ENCODE measurements around the gene PRUNE2. TPM values are rescaled to one million over a fixed set of nuclear protein-coding genes. Genes with fewer than 3 reads are reported as not detected.

PRUNE2 gene
- polyA plus RNA-seq, 4 donors = 9.0 to 16.3 (median 11.1) TPM

DNA sequence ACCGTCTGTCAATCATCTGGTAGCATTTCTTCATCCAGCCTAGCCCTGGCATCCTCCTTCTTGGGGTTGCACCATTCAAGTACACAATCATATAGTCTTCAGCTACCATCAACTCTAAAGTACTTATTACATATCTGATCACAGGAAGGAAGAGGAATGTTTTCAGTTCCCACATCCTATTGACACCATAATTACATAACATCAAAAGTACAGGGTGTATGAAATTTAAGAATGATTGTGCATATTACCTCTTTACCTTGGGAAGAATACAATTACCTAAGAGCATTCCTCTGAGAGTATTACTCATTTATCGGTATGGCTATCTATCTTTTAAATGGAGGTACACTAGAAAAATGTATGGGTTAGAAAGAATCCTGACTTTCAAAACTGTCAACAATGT is 268.5 kb downstream of the PRUNE2 start:
- no peak for DNase-seq (ENCODE audit: low read depth in 4 of 4, low spot score in 2 of 4)

- DNase-seq (ENCODE audit: low read depth in 4 of 4, low spot score in 2 of 4) = no peak
These were observed 271.4 kb downstream of the PRUNE2 start for GRCh38 chr9:76634356-76635054.

DNA sequence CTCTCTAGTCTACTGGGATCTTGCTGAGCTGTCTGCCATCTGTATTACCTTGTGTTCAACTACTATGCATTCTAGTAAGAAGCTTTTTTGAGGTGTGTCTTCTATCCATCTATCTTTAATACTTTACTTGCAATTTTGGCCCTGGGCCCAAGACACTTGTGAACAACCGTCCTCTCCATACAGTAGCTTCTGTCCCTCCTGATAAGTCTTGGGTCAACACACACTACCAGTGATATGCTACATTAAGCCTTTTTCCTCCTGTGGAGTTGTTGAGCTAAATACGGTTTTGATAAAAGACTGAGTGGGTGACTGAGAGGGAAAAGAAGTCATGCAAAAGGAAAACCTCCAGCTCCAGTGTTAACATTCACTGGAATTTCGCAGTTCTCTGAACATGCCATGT is 275.0 kb downstream of the PRUNE2 start:
- no peak for DNase-seq (ENCODE audit: low read depth in 4 of 4, low spot score in 2 of 4)

DNA sequence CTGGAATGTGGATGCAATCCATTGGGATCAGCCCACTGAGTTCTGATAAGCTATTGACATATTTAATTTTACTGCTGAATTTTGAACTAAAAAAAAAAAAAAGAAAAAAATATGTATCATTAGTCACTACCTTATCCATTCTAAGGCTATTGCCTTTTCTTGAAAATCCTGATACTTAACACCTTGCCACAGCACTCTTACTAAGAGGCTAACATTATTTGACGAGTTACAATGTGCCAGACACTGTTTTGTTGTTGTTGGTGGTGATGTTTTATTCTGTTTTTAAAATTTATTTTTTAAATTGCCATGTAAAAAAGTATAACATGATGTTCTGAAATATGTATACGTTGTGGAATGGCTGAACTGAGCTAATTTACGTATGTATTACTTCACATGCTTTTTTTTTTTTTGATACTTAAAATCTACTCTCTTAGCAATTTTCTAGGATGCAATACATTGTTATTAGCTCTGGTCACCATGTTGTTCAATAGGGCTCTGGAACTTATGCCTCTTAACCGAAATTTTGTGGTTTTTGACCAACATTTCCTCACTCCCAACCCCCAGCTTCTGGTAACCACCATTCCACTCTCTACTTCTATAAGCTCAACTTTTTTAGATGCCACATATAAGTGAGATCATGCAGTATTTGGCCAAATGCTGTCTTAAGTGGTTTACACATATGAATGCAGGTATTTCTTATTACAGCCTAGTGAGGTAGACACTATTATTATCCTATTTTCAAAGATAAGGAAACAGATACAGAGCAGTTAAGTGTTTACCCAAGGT is 276.5 kb downstream of the PRUNE2 start:
- no peak for DNase-seq (ENCODE audit: low read depth in 4 of 4, low spot score in 2 of 4)

DNA sequence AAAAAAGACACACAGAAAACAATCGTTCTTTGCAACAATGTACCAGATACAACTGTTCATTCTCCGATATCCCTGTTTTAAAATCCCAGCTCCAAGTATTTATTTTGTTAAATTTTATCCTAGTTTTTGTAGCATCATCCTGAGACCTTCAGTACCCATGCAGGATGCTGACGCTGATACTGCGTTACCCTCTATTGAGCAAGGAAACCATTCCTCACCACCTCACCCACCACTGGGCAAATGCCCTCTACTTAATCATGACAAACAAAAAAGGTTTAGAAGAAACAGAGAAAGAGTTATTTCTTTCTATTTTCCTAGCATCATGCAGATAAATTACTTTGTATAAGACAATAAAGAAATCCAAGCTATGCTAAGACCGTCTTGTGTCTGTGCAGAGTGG is 277.8 kb downstream of the PRUNE2 start:
- no peak for DNase-seq (ENCODE audit: low read depth in 4 of 4, low spot score in 2 of 4)

DNA sequence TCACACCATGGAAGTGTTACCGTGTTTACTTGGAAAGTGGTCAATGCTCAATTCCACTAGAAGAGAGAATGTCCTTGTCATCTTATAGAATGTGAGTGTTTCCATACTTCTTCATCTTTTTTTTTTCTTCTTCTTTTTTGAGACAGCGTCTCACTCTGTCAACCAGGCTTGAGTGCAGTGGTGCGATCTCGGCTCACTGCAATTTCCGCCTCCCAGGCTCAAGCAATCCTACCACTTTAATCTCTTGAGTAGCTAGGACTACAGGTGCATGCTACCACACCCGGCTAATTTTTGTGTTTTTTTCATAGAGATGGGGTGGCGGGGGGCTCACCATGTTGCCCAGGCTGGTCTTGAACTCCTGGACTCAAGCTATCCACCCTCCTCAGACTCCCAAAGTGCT is 278.9 kb downstream of the PRUNE2 start:
- DNase-seq (ENCODE audit: low read depth in 4 of 4, low spot score in 2 of 4) = no peak

- DNase-seq (ENCODE audit: low read depth in 4 of 4, low spot score in 2 of 4) = no peak
These were observed 279.8 kb downstream of the PRUNE2 start for GRCh38 chr9:76626141-76626540.

DNA sequence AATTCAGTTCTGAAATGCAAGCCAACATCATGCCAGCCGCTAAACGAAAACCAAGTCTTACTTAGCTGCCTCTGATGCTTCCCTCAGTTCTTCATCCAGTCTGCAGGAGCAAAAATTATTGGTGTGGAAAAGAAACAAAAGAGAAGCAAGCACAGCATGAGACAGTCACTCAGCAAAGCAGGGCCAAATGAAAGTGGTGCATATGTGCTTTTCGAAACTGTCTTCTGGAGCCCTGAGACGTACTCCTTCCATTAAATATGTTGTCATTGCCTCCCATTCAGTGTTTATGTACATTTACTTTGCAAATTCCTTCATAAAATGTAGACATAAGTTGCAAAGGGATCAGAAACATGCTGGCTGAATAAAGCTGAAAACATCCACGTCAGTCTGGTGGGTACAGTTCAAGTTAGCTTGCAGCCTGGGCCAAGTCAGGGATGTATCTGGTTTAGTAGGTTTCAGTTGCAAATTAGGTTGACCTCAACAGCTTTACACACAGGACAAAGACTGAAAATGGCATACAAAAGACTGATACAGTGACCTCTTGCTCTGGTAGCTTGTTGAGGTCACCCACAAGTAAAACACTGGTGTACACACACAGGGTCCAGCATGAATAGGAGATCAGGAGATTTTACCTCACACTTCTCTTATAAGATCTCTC is 281.4 kb downstream of the PRUNE2 start:
- no peak for DNase-seq (ENCODE audit: low read depth in 4 of 4, low spot score in 2 of 4)

- no peak for DNase-seq (ENCODE audit: low read depth in 4 of 4, low spot score in 2 of 4)
These were observed 284.9 kb downstream of the PRUNE2 start for GRCh38 chr9:76620996-76621395.

DNA sequence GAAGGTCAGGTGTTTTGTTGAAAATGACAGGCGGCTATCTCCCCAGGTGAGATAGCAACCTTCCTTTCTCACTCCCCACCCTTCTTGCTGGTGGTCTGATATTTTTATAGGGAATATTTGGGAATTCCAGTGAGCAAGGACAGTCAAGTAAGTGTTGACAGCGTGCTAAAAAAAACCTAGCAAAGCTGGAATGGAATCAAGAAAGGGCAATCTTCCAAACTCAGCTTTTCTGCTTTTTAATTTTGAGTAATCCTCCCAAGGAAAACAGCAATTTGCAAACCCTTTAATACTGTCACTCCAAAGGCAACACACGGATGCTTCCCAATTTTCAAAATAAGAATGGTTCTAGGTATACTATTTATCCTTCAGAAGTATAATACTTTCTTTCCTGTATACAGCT is 285.3 kb downstream of the PRUNE2 start:
- no peak for DNase-seq (ENCODE audit: low read depth in 4 of 4, low spot score in 2 of 4)

GRCh38 chr9:76619640-76620039 is 286.3 kb downstream of the PRUNE2 start:
- no peak for DNase-seq (ENCODE audit: low read depth in 4 of 4, low spot score in 2 of 4)

DNA sequence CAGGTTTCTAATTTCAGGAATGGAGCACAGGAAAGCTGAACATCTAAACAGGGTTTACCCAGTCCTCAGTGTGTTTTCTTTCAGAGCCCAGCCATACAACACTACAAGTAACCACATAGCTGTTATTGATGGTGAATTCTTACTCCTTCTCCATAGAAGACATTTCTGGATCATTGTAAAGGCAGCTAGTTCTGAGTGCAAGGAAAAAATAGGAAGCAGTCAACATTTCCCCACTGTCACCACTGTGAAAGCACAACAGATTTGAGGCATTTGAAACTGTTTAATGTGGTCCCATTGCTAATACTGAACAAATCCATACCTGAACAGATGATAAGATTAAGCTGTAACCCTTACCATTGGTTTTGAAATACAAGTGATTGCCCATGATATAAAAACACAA is 286.7 kb downstream of the PRUNE2 start:
- DNase-seq (ENCODE audit: low read depth in 4 of 4, low spot score in 2 of 4) = no peak

DNA sequence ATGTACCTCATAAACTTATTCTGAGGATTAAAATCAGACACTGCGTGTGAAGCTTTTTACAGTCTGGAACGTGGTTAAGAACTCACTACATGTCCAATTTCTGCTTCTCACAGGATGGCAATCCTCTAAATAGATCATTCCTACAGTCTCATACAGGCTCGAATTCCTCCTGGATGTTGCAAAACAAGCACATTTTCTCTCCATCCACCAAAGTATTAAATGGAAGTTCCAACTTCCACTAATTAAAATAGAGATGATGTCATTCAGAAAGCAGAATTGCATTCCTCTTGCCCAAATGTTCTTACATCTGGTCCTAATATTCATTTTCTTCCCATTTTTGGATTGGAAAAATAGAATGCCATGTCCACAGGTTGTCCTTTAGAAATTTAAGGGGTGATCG is 287.2 kb downstream of the PRUNE2 start:
- no peak for DNase-seq (ENCODE audit: low read depth in 4 of 4, low spot score in 2 of 4)

GRCh38 chr9:76617497-76618175 is 288.3 kb downstream of the PRUNE2 start:
- DNase-seq (ENCODE audit: low read depth in 4 of 4, low spot score in 2 of 4) = no peak

DNA sequence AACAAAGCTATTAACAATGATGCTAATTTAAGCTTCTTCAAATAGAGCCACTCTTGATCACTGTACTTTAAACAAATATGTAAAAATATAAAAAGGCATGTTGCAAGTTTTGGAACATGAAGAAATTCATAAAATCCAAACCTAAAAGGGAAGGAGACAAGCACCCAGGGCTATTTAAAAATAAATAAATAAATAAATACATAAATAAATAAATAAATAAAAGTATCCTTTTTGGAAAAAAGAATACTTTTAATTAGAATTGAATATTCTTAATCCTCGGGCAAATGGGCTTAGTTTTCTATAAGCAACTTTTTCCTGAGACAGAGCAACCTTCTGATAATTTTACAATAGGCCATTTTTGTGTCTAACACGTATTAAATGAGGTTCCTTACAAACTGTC is 289.1 kb downstream of the PRUNE2 start:
- DNase-seq (ENCODE audit: low read depth in 4 of 4, low spot score in 2 of 4) = no peak

DNA sequence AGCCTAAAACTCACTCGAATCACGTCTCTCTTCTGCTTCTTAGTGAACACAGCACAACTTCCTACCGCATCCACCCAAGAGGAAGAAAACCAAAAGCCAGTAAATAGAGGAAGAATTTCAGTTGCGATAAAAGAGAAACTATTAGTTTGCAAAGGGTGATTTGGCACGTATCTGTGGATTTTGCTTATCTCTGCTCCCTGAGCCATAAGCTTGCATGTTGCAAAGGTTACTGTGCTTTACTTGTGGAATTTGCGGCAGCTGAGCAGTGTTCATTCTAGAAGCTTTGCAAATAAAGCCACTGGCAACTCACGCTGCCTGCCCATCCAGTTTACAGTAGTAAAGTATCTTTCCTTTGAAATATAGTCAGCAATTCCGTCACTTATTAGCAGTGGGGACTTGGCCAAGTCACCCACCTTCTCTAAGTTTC is 290.7 kb downstream of the PRUNE2 start:
- DNase-seq (ENCODE audit: low read depth in 4 of 4, low spot score in 2 of 4) = no peak

- DNase-seq (ENCODE audit: low read depth in 4 of 4, low spot score in 2 of 4) = no peak
These were observed 291.9 kb downstream of the PRUNE2 start for GRCh38 chr9:76613974-76614373.

DNA sequence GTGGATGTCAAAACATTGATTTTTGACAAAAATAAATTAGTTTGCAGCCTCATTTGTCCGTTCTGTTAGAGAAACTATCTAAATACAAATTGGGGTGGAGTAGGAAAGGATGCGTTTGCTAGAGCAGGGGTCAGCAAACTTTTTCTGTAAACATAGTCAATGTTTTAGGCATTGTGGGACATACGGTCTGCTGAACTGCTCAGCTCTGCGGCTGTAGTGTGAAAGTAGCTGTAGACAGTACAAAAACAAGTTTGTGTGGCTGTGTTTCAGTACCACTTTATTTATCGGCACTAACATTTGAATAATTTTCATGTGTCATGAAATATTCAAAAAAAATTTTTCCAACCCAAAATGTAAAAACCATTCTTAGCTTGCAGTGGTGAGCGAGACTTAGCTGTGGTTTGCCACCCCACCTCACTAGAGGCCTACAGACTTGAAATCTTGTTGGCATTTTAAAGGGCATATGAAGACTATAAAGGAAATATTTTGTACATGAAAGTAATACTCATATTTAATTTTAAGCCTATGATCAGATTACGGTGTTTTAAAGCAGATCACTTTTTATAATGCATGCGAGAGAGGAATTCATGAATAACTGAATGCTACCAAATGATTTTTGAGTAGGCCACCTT is 292.6 kb downstream of the PRUNE2 start:
- no peak for DNase-seq (ENCODE audit: low read depth in 4 of 4, low spot score in 2 of 4)

DNA sequence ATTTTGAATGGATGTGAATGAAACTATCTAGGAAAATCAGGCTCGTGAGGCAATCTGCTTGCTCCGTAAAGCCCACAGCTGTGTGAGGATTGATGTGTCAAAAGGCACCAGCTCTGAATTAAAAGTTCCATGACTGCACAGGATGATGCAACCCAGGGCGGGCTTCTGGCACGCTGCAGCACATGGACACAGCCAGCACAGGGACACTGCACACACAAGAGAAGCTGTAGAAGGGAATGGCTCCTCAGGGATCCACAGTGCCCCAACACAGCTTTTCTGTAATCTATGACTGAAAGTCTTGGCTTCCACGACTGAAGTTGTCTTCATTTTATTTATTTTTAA is 295.9 kb downstream of the PRUNE2 start:
- DNase-seq (ENCODE audit: low read depth in 4 of 4, low spot score in 2 of 4) = no peak

DNA sequence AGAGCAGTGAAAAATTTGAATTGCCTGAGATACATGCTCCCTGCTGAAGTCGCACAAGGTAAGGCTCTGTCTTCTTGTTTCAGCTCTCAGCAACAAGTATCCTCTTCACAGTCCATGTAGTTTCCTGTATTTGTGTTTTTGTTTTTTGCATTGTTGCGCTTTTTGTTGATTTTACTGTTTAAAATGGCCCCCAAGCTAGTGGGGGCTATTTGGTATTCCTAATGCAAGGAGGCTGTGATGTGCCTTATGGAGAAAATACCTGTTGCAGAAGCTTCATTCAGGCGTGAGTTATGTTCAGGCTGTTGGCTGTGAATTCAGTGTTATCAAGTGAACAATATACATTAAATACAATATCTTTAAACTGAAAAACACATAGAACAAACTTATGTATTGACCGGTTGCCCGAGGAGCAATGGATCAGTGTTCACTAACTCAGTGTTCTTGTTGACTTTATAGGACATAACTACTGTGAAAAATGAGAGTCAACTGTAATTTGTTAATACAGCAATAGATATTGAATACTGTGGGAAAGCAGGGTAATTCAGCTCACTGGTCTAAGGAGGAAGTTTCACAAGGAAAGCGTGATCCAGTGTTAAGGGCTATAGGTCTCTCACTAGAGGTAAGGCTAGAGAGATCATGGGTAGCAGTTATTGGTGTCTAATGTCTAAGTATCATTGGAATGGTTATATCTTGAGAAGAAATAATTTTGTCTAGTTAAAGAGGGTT is 296.5 kb downstream of the PRUNE2 start:
- no peak for DNase-seq (ENCODE audit: low read depth in 4 of 4, low spot score in 2 of 4)
